GM21367 (cell line): ENCODE data around the gene CYTH2.

Experiments
- ATAC-seq: cut with Tn5 transposase; IDR thresholded peaks from one replicate; pipeline ENCODE4 v1.9.1; 2021; ENCODE audit not compliant: unreplicated experiment

The CYTH2 gene

GRCh38 chr19:48492925-48493717 is 24.0 kb downstream of the CYTH2 start:
- ATAC-seq: peak; percentile 51

DNA sequence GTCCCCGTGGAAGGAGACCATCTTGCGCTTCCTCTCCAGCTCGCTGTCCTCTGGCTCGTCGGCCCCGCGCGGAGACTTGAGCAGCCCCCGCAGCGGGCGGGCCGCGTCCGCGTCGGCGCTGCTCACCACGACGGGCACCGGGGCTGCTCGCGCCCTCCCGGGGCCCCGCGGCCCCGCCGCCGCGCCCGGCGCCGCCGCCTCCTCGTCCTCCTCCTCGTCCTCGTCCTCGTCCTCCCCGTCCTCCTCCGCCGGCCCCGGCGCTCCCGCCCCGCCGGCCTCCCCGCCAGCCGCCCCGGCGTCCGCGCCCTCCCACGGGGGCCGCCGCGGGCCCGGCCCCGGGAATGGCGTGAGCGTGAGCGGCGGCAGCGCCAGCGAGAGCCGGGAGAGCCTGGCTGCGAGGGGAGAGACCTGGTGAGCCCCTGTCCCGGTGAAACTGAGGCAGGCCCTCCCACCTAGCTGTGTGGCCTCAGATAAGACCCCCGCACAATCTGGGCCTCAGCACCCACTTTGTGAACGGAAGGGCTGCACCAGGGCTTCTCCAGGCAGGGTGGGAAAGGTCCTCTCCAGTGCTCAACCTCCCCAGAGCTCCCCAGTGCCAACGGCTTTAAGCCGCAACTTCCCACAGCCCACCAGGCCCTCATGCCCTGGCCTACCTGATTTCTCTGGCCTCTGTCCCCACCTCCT is 24.7 kb downstream of the CYTH2 start:
- no peak for ATAC-seq

GRCh38 chr19:48495396-48495795 is 26.2 kb downstream of the CYTH2 start:
- no peak for ATAC-seq

DNA sequence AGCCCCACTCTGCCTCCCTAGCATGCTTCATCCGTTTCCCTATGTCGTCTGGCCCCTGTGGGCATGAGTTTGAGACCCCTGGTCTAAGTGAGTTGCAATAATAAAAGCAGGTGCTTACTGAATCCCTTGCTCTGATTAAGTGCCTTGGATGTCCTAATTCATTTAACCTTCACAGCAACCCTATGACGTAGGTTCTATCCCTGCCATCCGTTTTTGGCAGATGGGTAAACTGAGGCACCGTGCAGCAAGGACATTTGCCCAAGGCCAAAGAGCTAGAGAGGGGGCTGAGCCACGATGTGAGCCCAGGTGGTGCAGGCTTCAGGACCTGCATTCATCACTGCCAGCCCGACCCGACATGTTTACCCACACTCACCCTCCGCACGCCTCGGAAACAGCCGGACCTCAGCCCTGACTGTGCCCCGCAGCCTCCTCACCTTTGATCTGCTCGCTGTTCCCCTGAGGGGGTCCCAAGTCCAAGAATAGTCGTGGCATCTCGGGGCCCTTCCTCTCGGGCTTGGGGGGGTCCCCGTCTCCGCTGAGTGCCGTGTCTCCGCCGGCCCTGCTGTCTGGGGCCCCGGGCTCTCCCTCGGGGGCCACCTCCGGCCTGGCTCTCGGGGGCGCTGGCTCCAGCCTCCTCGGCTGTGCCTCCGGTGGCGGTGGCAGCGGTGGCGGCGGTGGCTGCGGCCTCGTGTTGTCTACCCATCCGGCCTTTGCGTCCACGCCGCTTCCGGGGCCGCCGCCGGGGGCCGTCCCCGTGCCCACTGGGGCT is 28.0 kb downstream of the CYTH2 start:
- no peak for ATAC-seq

DNA sequence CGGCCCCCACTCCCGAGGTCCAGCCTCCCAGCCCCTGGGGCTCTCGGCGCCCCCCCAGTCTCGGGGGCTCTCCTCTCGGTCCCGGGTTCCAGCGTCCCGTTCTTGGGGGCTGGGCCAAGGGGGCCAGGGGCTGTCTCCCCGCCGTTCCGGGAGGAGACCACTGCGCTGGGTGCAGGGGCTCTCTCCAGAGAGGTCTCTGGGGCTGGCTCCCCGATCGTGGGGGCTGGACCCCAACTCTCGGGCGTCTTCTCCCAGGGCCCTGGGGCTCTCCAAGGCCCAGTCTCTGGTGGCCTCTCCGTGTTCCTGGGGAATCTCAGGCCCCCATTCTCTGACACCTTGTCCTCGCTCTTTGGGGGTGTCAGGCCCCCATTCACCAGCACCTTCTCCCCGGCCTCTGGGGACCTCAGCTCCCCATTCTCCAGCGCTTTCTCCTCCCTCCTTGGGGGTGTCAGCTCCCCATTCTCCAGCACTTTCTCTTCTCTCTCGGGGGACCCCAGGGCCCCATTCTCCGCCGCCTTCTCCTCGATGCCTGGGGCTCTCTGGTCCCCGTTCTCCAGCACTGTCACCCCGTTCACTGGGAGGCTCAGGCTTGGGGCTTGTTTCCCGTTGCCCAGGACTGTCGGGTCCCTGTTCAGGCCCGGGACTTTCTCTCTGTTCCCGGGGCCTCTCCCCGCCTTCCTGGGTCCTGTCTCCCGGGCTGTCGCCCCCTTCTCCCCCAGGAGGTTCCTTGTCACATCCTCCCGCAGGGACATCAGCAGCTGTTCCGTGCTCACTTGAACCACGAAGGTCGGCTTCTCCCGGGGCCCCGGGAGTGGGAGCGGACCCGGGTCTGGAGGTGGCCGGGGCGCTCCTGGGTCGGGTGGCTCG is 28.8 kb downstream of the CYTH2 start:
- no peak for ATAC-seq

DNA sequence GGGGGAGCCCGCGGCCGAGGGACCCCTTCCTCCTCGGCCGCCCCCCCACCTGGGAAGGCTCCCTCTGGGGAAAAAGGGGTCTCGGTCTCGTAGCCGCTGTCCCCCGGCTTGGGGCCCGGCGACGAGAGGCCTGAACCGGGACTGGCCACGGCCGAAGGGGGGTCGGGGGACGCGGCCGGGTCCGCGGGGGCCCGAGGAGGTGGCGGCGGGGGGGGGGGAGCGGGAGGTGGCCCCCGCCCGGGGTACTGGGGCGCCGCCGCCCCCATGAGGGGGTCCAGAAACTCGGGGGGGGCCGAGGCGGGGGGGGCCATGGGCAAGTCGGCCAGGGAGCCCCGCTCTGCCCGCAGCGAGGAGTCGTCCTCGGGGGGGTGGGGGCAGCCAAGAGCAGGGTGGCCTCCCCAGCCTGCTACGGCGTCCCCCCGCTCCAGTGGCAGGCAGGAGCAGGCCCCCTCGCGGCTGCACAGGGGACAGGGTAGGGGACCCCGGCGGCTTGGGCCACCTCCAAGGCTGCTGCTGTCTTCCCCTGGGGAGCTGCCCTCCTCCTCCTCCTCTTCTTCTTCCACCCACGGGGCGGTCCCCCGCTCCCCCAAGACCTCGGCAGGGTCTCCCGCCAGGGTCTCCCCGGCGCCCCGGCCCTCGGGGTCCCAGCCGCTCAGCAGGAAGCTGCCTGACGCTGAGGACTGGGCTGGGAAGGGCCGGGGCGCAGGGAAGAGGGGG is 29.6 kb downstream of the CYTH2 start:
- no peak for ATAC-seq

DNA sequence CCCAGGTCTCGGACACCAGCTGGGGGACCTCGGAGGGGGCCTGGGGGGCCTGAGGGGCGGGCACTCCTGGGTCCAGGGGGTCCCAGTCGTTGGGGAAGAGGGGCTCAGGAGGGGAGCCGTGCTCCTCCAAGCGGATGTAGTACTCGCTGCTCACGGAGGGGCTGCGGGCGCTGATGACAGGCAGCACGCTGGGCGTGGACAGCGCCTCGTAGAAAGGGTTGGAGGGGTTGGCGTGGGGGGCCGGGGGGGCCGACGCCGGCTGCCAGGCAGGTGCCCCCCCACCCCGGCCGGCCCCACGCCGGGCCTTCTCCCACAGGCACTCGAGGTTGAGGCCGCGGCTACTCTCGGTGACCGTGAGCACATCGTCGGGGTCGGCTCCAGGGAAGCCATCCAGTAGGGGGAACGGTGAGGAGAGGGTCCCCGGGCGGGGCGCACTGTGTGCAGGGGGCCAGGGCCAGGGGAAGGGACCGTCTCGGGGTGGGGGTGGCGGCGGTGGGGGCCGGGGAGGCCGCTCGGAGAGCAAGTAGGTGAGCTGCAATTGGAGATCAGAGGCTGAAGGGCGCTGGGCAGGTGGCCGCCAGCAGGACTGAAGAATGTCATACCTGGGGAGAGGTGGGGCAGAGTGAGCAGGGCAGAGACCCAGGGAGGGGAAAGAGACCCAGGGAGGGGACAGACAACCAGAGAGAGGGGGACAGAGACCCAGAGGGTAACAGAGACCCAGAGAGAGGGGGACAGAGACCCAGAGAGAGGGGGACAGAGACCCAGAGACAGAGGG is 30.3 kb downstream of the CYTH2 start:
- ATAC-seq: no peak

- no peak for ATAC-seq
Measured at GRCh38 chr19:48500830-48501493, 31.8 kb downstream of the CYTH2 start.

- ATAC-seq: no peak
Measured at GRCh38 chr19:48501494-48502349, 32.6 kb downstream of the CYTH2 start.

GRCh38 chr19:48502350-48503018 is 33.3 kb downstream of the CYTH2 start:
- no peak for ATAC-seq

DNA sequence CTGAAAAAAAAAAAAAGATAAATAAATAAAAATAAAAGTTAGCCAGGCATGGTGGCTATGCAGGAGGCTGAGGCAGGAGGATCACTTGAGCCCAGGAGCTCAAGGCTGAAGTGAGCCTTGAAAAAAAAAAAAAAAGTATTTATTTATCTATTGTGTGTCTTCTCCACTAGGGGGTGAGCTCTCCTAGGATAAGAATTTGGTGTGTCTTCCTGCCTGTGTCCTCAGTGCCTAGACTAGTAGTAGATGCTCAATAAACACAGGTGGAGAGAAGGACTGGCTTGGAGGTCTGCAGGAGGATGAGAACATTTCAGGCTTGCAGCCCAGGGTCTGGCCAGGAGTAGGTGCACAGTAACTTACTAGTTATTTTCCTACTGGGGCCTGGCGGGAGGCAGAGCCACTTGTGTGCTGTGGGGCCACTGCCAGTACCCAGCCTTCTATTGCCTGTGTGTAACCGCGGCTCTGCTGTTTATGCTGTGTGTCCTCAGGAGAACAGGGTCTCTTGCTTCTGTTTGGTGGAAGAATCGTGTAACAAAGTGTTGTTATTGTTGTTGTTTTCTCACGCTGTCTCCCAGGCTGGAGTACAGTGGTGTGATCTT is 37.1 kb downstream of the CYTH2 start:
- no peak for ATAC-seq

DNA sequence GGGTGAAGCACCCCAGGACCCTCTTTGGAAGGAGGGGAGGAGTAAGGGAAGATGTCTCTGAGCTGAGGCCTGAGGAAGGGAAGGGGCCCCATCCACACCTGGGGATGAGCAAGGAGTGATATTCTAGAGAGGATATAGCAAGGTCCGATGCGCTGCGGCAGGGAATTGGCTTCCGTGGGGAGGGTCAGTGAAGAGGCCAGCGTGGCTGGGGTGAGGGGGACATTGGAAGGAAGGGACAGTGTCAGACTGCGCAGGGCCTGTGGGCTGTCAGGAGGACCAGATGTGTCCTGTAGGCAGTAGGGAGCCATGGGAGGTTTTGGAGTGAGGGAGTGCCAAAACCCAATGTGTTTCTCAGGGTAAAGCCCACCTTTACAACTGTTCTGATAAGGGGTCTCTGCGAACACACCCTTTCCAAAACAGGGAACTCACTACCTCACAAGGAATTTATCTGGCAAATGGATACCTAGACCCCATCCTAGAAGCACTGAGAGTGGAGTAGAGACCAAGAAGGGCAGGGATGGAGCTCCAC is 38.8 kb downstream of the CYTH2 start:
- no peak for ATAC-seq

DNA sequence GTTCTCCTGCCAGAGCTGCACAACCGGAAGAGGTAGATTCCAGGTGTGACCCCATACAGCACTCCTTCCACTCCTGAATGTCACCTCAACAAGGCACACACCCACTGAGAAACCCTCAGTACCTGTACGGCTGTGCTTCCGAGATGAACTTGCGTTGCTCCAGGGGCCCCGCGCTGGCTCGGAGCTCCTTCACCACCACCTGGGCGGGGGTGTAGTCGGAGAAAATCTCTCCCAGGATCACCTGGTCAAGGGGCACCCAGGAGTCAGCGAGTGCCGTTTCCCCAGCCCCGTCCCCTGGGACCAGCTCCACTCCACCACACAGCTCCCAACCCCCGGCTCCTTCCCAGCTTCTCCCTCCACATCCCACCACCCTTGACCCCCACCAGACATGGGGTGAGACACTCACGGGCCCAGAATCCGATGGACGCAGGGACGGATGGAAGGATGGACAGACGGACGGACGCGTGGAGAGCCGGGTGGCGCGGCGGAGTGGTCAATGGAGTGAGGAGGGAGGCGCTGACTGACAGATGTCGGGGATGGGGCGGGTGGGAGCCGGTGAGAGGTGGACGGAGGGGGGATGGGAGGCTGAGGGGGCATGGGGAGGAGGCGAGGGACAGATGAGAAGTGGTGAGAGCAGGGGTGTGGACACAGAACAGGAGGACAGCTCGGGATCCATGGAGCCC is 39.7 kb downstream of the CYTH2 start:
- no peak for ATAC-seq

- ATAC-seq: no peak
Measured at GRCh38 chr19:48509467-48510194, 40.5 kb downstream of the CYTH2 start.

GRCh38 chr19:48510421-48511268 is 41.5 kb downstream of the CYTH2 start:
- no peak for ATAC-seq
